ENCODE results near the gene GRM8.

DNA sequence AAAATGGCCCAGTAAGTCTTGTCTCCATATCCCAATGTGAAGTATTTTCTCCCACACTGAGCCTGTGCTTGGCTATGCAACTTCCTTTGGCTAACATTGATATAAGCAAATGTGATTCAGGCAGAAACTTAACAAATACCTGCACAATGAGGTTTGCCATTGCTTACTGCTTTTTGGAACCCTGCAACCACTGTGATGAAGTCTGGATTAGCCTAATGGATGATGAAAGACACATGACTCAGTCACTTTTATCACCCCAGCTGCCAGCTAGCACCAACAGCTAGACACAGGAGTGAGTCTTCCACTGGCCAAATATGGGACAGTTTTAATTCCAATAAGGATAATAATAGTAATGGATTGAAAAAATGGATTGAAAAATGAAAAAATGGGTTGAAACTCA is 854.5 kb downstream of the GRM8 start:
- TF ChIP-seq, protein P1, sequence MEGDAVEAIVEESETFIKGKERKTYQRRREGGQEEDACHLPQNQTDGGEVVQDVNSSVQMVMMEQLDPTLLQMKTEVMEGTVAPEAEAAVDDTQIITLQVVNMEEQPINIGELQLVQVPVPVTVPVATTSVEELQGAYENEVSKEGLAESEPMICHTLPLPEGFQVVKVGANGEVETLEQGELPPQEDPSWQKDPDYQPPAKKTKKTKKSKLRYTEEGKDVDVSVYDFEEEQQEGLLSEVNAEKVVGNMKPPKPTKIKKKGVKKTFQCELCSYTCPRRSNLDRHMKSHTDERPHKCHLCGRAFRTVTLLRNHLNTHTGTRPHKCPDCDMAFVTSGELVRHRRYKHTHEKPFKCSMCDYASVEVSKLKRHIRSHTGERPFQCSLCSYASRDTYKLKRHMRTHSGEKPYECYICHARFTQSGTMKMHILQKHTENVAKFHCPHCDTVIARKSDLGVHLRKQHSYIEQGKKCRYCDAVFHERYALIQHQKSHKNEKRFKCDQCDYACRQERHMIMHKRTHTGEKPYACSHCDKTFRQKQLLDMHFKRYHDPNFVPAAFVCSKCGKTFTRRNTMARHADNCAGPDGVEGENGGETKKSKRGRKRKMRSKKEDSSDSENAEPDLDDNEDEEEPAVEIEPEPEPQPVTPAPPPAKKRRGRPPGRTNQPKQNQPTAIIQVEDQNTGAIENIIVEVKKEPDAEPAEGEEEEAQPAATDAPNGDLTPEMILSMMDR (conservative IDR thresholded peaks at IDR 0.05): no peak
- TF ChIP-seq ZFX (IDR thresholded peaks at IDR 0.05): no peak
